GM23338 (cell line): ENCODE results near the gene ALDH16A1. TPM values are rescaled to one million over a fixed set of nuclear protein-coding genes. Genes with fewer than 3 reads are reported as not detected.

ENCODE experiments used
- ATAC-seq: fragments of 200-7000 bp; cut with Tn5 transposase; 3 replicates; pipeline ENCODE4 v1.9.1; 2020
- DNase-seq: peaks from one replicate; pipeline ENCODE4 v3.0.0-alpha.2; 2015; ENCODE audit warnings: low spot score
- H2AFZ ChIP-seq: fragments of 200-600 bp; sonication (generic); 2 replicates; pipeline ENCODE4 v1.8.0; 2016; ENCODE audit warnings: antibody characterized with exemption, mild to moderate bottlenecking, moderate library complexity
- H3F3A ChIP-seq: fragments of 200-600 bp; sonication (generic); replicated peaks from 2 replicates; pipeline ENCODE4 v1.8.0; 2017; ENCODE audit warnings: antibody characterized with exemption, mixed run types, low read depth
- H3K27ac ChIP-seq: fragments of 200-600 bp; sonication (generic); 2 replicates; pipeline ENCODE4 v1.6.1; 2016; ENCODE audit warnings: low read depth
- H3K27me3 ChIP-seq: fragments of 200-600 bp; sonication (generic); 2 replicates; pipeline ENCODE4 v1.8.0; 2016; ENCODE audit warnings: mild to moderate bottlenecking, mixed run types, moderate library complexity; ENCODE audit not compliant: insufficient read depth
- H3K36me3 ChIP-seq: fragments of 200-600 bp; sonication (generic); 2 replicates; pipeline ENCODE4 v1.8.0; 2016; ENCODE audit warnings: mild to moderate bottlenecking; ENCODE audit not compliant: insufficient read depth
- H3K4me1 ChIP-seq: fragments of 200-600 bp; sonication (generic); 2 replicates; pipeline ENCODE4 v1.8.0; 2016; ENCODE audit warnings: mild to moderate bottlenecking, moderate library complexity; ENCODE audit not compliant: insufficient read depth
- H3K4me2 ChIP-seq: fragments of 200-600 bp; sonication (generic); 2 replicates; pipeline ENCODE4 v1.7.1; 2017; ENCODE audit warnings: mixed run types
- H3K4me3 ChIP-seq: fragments of 200-600 bp; sonication (generic); 2 replicates; pipeline ENCODE4 v1.6.1; 2016; ENCODE audit warnings: mixed run types
- H3K79me2 ChIP-seq: fragments of 200-600 bp; sonication (generic); replicated peaks from 2 replicates; pipeline ENCODE4 v1.8.0; 2017; ENCODE audit warnings: mild to moderate bottlenecking; ENCODE audit not compliant: insufficient read depth
- H3K9me2 ChIP-seq: fragments of 200-600 bp; sonication (generic); 2 replicates; pipeline ENCODE4 v1.8.0; 2017; ENCODE audit not compliant: insufficient read depth
- H4K20me1 ChIP-seq: fragments of 200-600 bp; sonication (generic); replicated peaks from 2 replicates; pipeline ENCODE4 v1.8.0; 2017; ENCODE audit warnings: mild to moderate bottlenecking; ENCODE audit not compliant: insufficient read depth
- H3K27ac Mint-ChIP-seq: 2 replicates; pipeline ENCODE4 v1.8.0; 2020; ENCODE audit warnings: inconsistent platforms, mild to moderate bottlenecking, moderate library complexity, mixed read lengths
- H3K27me3 Mint-ChIP-seq: 3 replicates; pipeline ENCODE4 v1.8.0; 2022; ENCODE audit warnings: low read depth, mild to moderate bottlenecking, moderate library complexity, mixed read lengths, inconsistent platforms; ENCODE audit not compliant: insufficient read depth, poor library complexity
- H3K36me3 Mint-ChIP-seq: 3 replicates; pipeline ENCODE4 v1.8.0; 2021; ENCODE audit warnings: low read depth, mild to moderate bottlenecking, inconsistent platforms, moderate library complexity, mixed read lengths
- H3K4me1 Mint-ChIP-seq: 3 replicates; pipeline ENCODE4 v1.8.0; 2020; ENCODE audit warnings: mild to moderate bottlenecking, inconsistent platforms, mixed read lengths
- H3K4me3 Mint-ChIP-seq: 3 replicates; pipeline ENCODE4 v1.8.0; 2021; ENCODE audit warnings: moderate library complexity, mild to moderate bottlenecking, inconsistent platforms, mixed read lengths
- H3K9me3 Mint-ChIP-seq: 3 replicates; pipeline ENCODE4 v1.8.0; 2020; ENCODE audit warnings: moderate library complexity, mild to moderate bottlenecking, inconsistent platforms, mixed read lengths
- JUNB ChIP-seq: IDR thresholded peaks from one replicate; pipeline ENCODE4 v1.6.1; 2016; ENCODE audit warnings: antibody characterized with exemption; ENCODE audit not compliant: unreplicated experiment
- NANOG ChIP-seq: IDR thresholded peaks from 2 replicates; pipeline ENCODE4 v1.6.1; 2016; ENCODE audit warnings: antibody characterized with exemption, borderline replicate concordance
- REST ChIP-seq: IDR thresholded peaks from one replicate; pipeline ENCODE4 v1.6.1; 2018; ENCODE audit warnings: antibody characterized with exemption; ENCODE audit not compliant: unreplicated experiment
- STAT1 ChIP-seq: IDR thresholded peaks from one replicate; pipeline ENCODE4 v1.6.1; 2016; ENCODE audit warnings: antibody characterized with exemption; ENCODE audit not compliant: unreplicated experiment
- ZNF114 ChIP-seq: fragments of 250-450 bp; sonication (Bioruptor Pico); IDR thresholded peaks from 2 replicates; pipeline ENCODE4 v1.5.0; 2020; ENCODE audit warnings: mild to moderate bottlenecking, moderate library complexity
- polyA plus RNA-seq: library from polyadenylated mRNA; unstranded; fragments of >200 nt; fragmentation: Nextera tagmentation; extraction: Ambion mirVana; gene quantifications from 2 replicates; pipeline ENCODE4 v1.2.1, GENCODE V29; 2016
- total RNA-seq: library from RNA; depleted of rRNA; stranded (reverse); fragments of >200 nt; shearing (Covaris generic); gene quantifications from 2 replicates; pipeline ENCODE4 v1.2.3, GENCODE V29; 2014
- TF ChIP-seq, protein P1 (sequence below): IDR thresholded peaks from 2 replicates; pipeline ENCODE4 v1.6.1; 2016; ENCODE audit warnings: antibody characterized with exemption
- TF ChIP-seq, protein P2 (sequence below): fragments of 250-450 bp; sonication (Bioruptor Pico); IDR thresholded peaks from 2 replicates; pipeline ENCODE4 v1.5.0; 2020; ENCODE audit warnings: mild to moderate bottlenecking, moderate library complexity

ALDH16A1 gene
- total and polyA plus RNA-seq, 2 experiments from 2014 or later = 16.8 to 57.3 TPM

GRCh38 chr19:49461656-49462055 is 8.6 kb downstream of the ALDH16A1 start:
- Mint-ChIP-seq H3K36me3 (peaks cover 34% of the 10 kb centered on the region), H3K9me3 (no peaks in the 10 kb centered on the region), H3K4me3 (no peak overlapping the region), H3K27me3 (peaks cover 11% of the 10 kb centered on the region), H3K4me1 (no peaks in the 10 kb centered on the region), H3K27ac (no peak overlapping the region)
- no peaks in the 10 kb centered on the region for H4K20me1 ChIP-seq
- DNase-seq (peak; percentile 35), ATAC-seq (no peak)
- no peak overlapping the region for H3K4me3 ChIP-seq
- TF ChIP-seq STAT1 (no peak), JUNB (no peak), ZNF114 (CRISPR knock-in tag) (no peak), NANOG (no peak), REST (no peak)
- TF ChIP-seq, protein P1, sequence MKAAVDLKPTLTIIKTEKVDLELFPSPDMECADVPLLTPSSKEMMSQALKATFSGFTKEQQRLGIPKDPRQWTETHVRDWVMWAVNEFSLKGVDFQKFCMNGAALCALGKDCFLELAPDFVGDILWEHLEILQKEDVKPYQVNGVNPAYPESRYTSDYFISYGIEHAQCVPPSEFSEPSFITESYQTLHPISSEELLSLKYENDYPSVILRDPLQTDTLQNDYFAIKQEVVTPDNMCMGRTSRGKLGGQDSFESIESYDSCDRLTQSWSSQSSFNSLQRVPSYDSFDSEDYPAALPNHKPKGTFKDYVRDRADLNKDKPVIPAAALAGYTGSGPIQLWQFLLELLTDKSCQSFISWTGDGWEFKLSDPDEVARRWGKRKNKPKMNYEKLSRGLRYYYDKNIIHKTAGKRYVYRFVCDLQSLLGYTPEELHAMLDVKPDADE = no peak
- TF ChIP-seq, protein P2, sequence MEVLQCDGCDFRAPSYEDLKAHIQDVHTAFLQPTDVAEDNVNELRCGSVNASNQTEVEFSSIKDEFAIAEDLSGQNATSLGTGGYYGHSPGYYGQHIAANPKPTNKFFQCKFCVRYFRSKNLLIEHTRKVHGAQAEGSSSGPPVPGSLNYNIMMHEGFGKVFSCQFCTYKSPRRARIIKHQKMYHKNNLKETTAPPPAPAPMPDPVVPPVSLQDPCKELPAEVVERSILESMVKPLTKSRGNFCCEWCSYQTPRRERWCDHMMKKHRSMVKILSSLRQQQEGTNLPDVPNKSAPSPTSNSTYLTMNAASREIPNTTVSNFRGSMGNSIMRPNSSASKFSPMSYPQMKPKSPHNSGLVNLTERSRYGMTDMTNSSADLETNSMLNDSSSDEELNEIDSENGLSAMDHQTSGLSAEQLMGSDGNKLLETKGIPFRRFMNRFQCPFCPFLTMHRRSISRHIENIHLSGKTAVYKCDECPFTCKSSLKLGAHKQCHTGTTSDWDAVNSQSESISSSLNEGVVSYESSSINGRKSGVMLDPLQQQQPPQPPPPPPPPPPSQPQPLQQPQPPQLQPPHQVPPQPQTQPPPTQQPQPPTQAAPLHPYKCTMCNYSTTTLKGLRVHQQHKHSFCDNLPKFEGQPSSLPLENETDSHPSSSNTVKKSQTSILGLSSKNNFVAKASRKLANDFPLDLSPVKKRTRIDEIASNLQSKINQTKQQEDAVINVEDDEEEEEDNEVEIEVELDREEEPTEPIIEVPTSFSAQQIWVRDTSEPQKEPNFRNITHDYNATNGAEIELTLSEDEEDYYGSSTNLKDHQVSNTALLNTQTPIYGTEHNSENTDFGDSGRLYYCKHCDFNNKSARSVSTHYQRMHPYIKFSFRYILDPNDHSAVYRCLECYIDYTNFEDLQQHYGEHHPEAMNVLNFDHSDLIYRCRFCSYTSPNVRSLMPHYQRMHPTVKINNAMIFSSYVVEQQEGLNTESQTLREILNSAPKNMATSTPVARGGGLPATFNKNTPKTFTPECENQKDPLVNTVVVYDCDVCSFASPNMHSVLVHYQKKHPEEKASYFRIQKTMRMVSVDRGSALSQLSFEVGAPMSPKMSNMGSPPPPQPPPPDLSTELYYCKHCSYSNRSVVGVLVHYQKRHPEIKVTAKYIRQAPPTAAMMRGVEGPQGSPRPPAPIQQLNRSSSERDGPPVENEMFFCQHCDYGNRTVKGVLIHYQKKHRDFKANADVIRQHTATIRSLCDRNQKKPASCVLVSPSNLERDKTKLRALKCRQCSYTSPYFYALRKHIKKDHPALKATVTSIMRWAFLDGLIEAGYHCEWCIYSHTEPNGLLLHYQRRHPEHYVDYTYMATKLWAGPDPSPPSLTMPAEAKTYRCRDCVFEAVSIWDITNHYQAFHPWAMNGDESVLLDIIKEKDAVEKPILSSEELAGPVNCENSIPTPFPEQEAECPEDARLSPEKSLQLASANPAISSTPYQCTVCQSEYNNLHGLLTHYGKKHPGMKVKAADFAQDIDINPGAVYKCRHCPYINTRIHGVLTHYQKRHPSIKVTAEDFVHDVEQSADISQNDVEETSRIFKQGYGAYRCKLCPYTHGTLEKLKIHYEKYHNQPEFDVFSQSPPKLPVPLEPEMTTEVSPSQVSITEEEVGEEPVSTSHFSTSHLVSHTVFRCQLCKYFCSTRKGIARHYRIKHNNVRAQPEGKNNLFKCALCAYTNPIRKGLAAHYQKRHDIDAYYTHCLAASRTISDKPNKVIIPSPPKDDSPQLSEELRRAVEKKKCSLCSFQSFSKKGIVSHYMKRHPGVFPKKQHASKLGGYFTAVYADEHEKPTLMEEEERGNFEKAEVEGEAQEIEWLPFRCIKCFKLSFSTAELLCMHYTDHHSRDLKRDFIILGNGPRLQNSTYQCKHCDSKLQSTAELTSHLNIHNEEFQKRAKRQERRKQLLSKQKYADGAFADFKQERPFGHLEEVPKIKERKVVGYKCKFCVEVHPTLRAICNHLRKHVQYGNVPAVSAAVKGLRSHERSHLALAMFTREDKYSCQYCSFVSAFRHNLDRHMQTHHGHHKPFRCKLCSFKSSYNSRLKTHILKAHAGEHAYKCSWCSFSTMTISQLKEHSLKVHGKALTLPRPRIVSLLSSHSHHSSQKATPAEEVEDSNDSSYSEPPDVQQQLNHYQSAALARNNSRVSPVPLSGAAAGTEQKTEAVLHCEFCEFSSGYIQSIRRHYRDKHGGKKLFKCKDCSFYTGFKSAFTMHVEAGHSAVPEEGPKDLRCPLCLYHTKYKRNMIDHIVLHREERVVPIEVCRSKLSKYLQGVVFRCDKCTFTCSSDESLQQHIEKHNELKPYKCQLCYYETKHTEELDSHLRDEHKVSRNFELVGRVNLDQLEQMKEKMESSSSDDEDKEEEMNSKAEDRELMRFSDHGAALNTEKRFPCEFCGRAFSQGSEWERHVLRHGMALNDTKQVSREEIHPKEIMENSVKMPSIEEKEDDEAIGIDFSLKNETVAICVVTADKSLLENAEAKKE = no peak
- H3K9me2 ChIP-seq = no peaks in the 10 kb centered on the region
- no peak overlapping the region for H3K4me2 ChIP-seq
- H2AFZ ChIP-seq = no peak overlapping the region
- H3K27me3 ChIP-seq = no peaks in the 10 kb centered on the region
- peaks cover under 1% of the 10 kb centered on the region; the same call in 1 of the 2 replicates for H3K79me2 ChIP-seq
- 0 out of 2 replicates have a peak, but pooled peaks cover 2% of the 10 kb centered on the region for H3F3A ChIP-seq
- H3K36me3 ChIP-seq = no peaks in the 10 kb centered on the region
- H3K4me1 ChIP-seq = no peaks in the 10 kb centered on the region
- no peak overlapping the region for H3K27ac ChIP-seq
